Measurements from ENCODE around the gene CENPA.
"Not testable (repeated sequence)": the region's sequence is repeated elsewhere in the genome, so short reads cannot be mapped to it uniquely, and the experiment has no call there.

CENPA gene

GRCh38 chr2:26795135-26795534 lies 9.3 kb downstream of the CENPA start:
- DNase-seq = not testable (repeated sequence)

DNA sequence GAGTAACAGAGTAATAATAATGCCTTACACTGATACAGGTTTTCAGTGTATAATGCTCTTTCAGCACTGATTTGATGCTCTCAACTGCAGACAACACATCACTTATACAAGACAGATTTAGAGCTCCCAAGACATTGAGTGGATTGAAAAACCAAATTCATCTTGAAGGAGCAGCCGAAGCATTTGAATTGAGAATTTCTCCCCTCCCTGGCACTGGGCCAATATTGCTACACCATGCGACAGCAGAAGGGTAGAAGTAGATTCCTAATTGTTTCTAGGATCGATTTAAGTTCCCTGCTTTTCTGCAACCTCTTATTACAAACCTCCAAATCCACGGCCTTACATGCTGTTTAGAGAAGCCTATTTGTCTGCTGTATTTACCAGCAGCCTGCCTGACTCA lies 15.5 kb downstream of the CENPA start:
- no peak for DNase-seq

GRCh38 chr2:26801796-26802195 lies 15.9 kb downstream of the CENPA start:
- DNase-seq = no peak

DNA sequence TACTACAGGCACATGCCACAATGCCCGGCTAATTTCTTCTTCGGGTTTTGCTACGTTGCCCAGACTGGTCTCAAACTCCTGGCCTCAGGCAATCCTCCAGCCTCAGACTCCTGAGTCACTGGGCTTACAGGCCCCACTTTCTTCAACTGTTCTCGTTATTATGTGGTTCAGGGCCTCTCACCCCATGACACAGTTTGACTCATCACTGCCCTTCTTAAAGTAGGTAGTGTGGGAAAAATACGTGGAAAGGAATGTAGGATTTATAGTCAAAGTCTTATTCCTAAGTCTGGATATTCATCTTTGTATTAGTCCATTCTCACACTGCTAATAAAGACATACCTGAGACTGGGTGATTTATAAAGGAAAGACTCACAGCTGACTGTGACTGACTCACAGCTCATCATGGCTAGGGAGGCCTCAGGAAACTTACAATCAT lies 19.4 kb downstream of the CENPA start:
- DNase-seq = no peak

- no peak for DNase-seq
These were observed 22.1 kb downstream of the CENPA start for GRCh38 chr2:26807788-26808460.

- DNase-seq = no peak
These were observed 23.4 kb downstream of the CENPA start for GRCh38 chr2:26809211-26809610.

- no peak for DNase-seq
These were observed 24.2 kb downstream of the CENPA start for GRCh38 chr2:26809876-26810577.

DNA sequence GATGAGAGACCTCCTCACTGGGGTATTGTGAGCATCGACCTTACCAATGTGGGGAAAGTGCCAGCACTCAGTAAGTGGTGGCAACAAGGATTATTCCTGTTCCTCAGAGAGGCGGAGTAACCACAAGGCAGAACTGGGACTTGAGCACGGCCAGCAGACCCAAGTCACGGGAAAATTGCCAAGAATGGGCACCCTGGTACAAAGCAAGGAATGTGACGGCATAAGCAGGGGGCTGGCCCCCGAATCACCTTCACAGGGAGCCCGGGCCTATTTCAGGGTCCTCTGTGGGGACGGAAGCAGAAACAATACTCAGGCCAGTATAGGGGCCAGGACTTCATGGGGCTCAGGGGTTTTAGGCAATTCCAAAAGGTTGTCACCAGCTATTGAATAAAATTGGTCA lies 25.4 kb downstream of the CENPA start:
- no peak for DNase-seq

- no peak for DNase-seq
These were observed 26.2 kb downstream of the CENPA start for GRCh38 chr2:26811791-26812694.

DNA sequence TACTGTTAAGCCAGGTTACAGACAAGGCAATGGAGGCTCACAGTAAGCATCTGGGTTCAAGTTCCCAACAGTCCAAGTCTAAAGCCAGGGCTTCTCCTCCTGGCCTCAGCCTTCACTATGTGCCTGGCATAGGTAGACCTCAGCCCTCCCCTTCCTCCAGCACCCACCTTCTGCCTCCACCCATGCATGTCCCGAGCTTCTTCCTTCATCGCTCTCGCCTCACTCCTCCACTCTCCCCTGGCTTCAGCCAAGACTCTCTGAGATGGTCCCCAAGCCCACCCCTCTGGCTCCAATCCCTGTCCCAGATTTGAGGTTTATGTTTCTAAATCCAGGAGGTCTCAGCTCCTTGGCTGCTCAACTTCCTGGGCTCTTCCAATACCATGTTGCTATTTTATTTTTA lies 26.9 kb downstream of the CENPA start:
- DNase-seq = no peak

- not testable (repeated sequence) for DNase-seq
These were observed 28.4 kb downstream of the CENPA start for GRCh38 chr2:26814072-26814765.

DNA sequence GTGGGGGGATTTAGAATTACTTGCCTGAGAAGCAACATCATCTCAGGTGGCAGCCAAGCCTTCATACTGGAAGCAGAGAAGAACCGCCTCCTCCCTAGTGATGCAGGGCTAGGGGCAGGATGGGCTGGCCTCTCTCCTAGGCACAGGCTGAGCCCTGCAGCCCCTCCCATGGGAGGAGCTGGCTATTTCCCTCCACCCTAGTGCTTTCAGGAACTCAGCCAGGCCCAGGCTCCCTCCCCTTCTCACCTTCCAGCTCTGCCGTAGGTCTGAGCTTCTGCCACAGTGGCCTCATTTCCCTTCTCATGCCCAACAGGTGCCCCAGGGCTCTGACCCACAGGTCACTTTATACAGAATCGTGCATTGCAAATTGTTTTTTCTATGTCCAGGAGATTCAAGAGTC lies 31.0 kb downstream of the CENPA start:
- no peak for DNase-seq

GRCh38 chr2:26818255-26818654 lies 32.4 kb downstream of the CENPA start:
- DNase-seq = no peak

GRCh38 chr2:26818972-26819371 lies 33.1 kb downstream of the CENPA start:
- no peak for DNase-seq

DNA sequence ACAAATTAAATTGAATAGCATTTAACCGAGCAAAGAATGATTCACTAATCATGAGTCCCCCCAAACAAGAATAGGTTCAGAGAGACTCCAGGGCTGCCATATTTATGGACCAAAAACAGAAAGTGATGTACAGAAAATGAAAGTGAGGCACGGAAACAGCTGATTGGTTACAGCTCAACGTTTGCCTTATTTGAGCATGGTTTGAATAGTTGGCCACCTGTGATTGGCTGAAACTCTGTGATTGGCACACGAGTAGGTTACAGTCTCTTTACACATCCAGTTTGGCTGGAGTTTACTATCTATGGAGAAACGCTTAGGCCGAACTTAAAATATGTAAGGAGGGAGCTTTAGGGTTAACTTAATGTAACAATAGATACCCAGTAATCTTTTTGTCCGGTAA lies 35.1 kb downstream of the CENPA start:
- no peak for DNase-seq

- DNase-seq = no peak
These were observed 37.0 kb downstream of the CENPA start for GRCh38 chr2:26822877-26823276.

DNA sequence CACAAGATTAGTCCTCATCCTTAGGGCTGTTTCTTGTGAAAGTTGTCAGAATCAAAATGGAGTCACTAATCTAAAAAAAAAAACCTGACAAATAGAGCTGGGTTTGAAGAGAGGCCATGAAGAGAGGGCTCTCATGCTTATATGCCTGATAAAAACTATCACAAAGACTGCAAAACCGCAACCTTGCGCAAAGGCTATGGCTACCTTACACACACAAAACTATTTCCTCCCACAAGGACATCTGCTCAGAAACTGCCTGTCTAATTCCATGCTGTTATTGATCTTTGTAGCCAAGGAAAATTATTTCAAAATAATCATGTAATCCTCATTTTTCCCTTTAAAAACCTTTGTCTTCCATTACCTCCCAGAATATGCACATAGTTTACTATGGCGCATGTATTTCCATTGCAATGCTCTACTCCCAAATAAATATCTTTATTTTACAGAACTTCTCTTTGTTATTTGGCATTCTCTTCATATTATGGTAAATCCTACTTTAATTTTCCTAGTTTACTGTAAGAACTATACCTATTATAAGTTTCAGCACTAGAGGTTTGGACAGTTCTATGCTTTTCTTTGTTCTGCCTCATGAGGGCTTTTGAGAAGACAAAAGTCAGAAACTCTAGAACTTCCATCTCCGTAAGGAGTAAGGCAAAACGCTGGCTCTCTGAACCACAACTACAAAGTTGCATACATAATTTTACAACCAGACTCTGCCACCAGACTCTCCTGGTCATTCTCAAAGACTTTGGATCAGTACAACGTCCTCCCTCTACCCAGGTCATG lies 52.5 kb downstream of the CENPA start:
- no peak for DNase-seq

DNA sequence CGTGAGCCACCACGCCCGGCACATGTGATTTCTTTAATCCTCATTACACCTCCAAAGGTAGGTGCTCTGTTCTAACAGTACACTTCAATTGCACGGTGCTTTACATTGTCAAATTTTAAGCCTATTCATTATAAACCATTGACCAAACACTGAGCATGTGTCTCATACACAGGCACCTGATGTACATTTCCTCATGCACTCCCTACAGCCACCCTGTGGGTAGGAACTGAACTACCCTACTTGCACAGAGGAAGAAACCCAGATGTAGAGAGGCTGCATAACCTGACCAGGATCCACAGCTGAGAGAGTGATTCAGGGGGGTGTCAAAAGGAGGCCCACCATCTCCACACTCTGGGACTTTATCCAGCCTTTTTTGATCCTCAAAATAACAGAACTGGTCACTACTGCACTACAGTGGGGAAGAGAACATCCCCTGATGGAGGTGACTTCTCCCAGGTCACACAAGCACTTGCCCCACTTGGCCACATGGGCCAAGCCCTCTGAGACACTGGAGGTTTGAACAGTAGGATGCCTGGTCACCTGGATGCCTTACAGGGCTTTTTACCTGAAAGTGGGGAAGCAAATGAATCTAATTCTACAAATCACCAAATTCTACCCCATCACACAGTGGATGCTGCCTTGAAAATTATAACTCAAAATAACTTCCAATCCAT lies 55.2 kb downstream of the CENPA start:
- DNase-seq = no peak

DNA sequence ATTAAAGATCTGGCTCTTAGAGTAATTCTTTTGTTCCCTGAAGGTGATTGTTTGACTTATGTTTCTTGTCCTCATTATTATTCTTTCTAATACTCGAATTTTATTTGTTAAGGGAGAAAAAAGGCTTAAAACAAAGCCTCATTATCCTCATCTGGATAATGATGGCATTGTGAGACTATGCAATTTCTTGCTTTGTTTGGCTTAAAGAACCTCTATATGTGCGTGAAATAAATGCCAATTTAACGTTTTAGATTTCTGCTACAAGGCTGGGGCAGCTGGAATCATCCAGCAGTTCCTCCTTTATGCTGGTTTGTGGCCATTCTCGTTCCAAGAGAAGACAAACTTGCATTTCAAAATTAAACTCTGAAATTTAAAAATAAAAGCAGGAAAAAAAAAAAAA lies 57.2 kb downstream of the CENPA start:
- DNase-seq = no peak
